GM21619 (cell line): Measurements from ENCODE around the gene NOC4L.

Source experiments
- ATAC-seq: cut with Tn5 transposase; IDR thresholded peaks from one replicate; pipeline ENCODE4 v1.9.1; 2021; ENCODE audit not compliant: unreplicated experiment

Gene NOC4L

GRCh38 chr12:132196038-132196872, 52.0 kb downstream of the NOC4L start:
- ATAC-seq, result no peak

- no peak for ATAC-seq
These were observed 52.7 kb downstream of the NOC4L start for GRCh38 chr12:132196873-132197390.

- ATAC-seq, result no peak
These were observed 53.5 kb downstream of the NOC4L start for GRCh38 chr12:132197581-132198354.

GRCh38 chr12:132199101-132199500, 54.8 kb downstream of the NOC4L start:
- no peak for ATAC-seq

GRCh38 chr12:132199526-132200319, 55.5 kb downstream of the NOC4L start:
- ATAC-seq, result no peak

GRCh38 chr12:132200800-132201199, 56.5 kb downstream of the NOC4L start:
- no peak for ATAC-seq

- ATAC-seq, result no peak
These were observed 57.3 kb downstream of the NOC4L start for GRCh38 chr12:132201391-132202120.
